IMR-90 (cell line): ENCODE data around the gene JMJD1C. TPM values are rescaled to one million over a fixed set of nuclear protein-coding genes. Genes with fewer than 3 reads are reported as not detected.

Experiments used
- ATAC-seq: fragments of 200-7000 bp; cut with Tn5 transposase; 2 replicates; pipeline ENCODE4 v1.9.1; 2020; ENCODE audit warnings: low read depth, mild to moderate bottlenecking, moderate library complexity
- BruUV-seq: library from RNA; stranded (reverse); fragments of 400-500 nt; replicated peaks from 2 replicates; lab custom pipeline; 2021; lab: Mats Ljungman, UMichigan
- CTCF ChIA-PET: fragments of 300-600 bp; formaldehyde crosslinking; extraction: SDS; loops from one replicate; lab custom pipeline; 2021; ENCODE audit warnings: antibody characterized with exemption; lab: Yijun Ruan, JAX
- POLR2A ChIA-PET: fragments of 300-600 bp; sonication (Branson Sonifier 250); formaldehyde crosslinking; loops from one replicate; lab custom pipeline; 2022; ENCODE audit warnings: antibody characterized with exemption; ENCODE audit not compliant: unreplicated experiment; lab: Charles Lee
- DNase-seq: peaks from one replicate; pipeline ENCODE4 v3.0.0; 2013
- H2AFZ ChIP-seq: replicated peaks from 2 replicates; pipeline ENCODE3; 2013; ENCODE audit warnings: low read length, mild to moderate bottlenecking; ENCODE audit not compliant: poor library complexity
- H2AK5ac ChIP-seq: 2 replicates; pipeline ENCODE4 v1.6.1; 2013; ENCODE audit warnings: low read depth, low read length, inconsistent platforms
- H2AK9ac ChIP-seq: replicated peaks from 2 replicates; pipeline ENCODE3; 2013; ENCODE audit warnings: mild to moderate bottlenecking, low read depth, low read length, moderate library complexity; ENCODE audit not compliant: poor library complexity
- H2BK120ac ChIP-seq: 2 replicates; pipeline ENCODE4 v1.6.1; 2013; ENCODE audit warnings: low read depth, low read length, inconsistent platforms
- H2BK15ac ChIP-seq: 3 replicates; pipeline ENCODE4 v1.6.1; 2013; ENCODE audit warnings: low read depth, low read length, inconsistent platforms
- H2BK20ac ChIP-seq: 2 replicates; pipeline ENCODE4 v1.6.1; 2013; ENCODE audit warnings: low read depth, mild to moderate bottlenecking, inconsistent platforms, low read length, moderate library complexity
- H2BK5ac ChIP-seq: 2 replicates; pipeline ENCODE4 v1.6.1; 2013; ENCODE audit warnings: mild to moderate bottlenecking, low read depth, low read length, inconsistent platforms; ENCODE audit not compliant: poor library complexity, severe bottlenecking
- H3K14ac ChIP-seq: replicated peaks from 2 replicates; pipeline ENCODE4 v1.6.1; 2013; ENCODE audit warnings: low read depth, low read length, inconsistent platforms
- H3K18ac ChIP-seq: 2 replicates; pipeline ENCODE4 v1.6.1; 2013; ENCODE audit warnings: low read depth, low read length, control low read depth
- H3K23ac ChIP-seq: 2 replicates; pipeline ENCODE4 v1.6.1; 2013; ENCODE audit warnings: low read depth, low read length, inconsistent platforms
- H3K27ac ChIP-seq: 2 replicates; pipeline ENCODE4 v1.5.1; 2013; ENCODE audit warnings: mild to moderate bottlenecking, control low read depth, low read length; ENCODE audit not compliant: insufficient read depth
- H3K27me3 ChIP-seq: 2 replicates; pipeline ENCODE4 v1.6.1; 2013; ENCODE audit warnings: low read length; ENCODE audit not compliant: control insufficient read depth, insufficient read depth
- H3K36me3 ChIP-seq: 2 replicates; pipeline ENCODE4 v1.6.1; 2013; ENCODE audit warnings: low read length, mixed read lengths; ENCODE audit not compliant: control insufficient read depth, insufficient read depth
- H3K4ac ChIP-seq: 2 replicates; pipeline ENCODE4 v1.6.1; 2013; ENCODE audit warnings: low read depth, low read length, inconsistent platforms
- H3K4me1 ChIP-seq: 2 replicates; pipeline ENCODE4 v1.6.1; 2013; ENCODE audit warnings: low read length, mixed read lengths; ENCODE audit not compliant: control insufficient read depth, insufficient read depth
- H3K4me2 ChIP-seq: 2 replicates; pipeline ENCODE4 v1.6.1; 2013; ENCODE audit warnings: low read depth, mild to moderate bottlenecking, control low read depth, low read length, moderate library complexity
- H3K4me3 ChIP-seq: 2 replicates; pipeline ENCODE4 v1.5.1; 2013; ENCODE audit warnings: low read depth, mild to moderate bottlenecking, control low read depth, low read length, moderate library complexity; ENCODE audit not compliant: insufficient read depth
- H3K56ac ChIP-seq: 2 replicates; pipeline ENCODE4 v1.6.1; 2013; ENCODE audit warnings: low read length, inconsistent platforms; ENCODE audit not compliant: insufficient read depth; ENCODE audit errors: extremely low read depth
- H3K79me1 ChIP-seq, 2 experiments: 2 replicates each; pipeline ENCODE4 v1.6.1; 2013; ENCODE audit warnings: low read length in 2 of 2, inconsistent platforms in 1 of 2, low read depth in 1 of 2
- H3K9ac ChIP-seq: 2 replicates; pipeline ENCODE4 v1.6.1; 2013; ENCODE audit warnings: low read depth, low read length, control low read depth
- H3K9me1 ChIP-seq: 2 replicates; pipeline ENCODE4 v1.6.1; 2013; ENCODE audit warnings: low read length, inconsistent platforms; ENCODE audit not compliant: insufficient read depth
- H3K9me3 ChIP-seq: 2 replicates; pipeline ENCODE4 v1.6.1; 2013; ENCODE audit warnings: low read length; ENCODE audit not compliant: control insufficient read depth, insufficient read depth
- H4K20me1 ChIP-seq: 2 replicates; pipeline ENCODE4 v1.6.1; 2013; ENCODE audit warnings: low read length, inconsistent platforms; ENCODE audit not compliant: insufficient read depth
- H4K5ac ChIP-seq: 2 replicates; pipeline ENCODE4 v1.6.1; 2013; ENCODE audit warnings: mild to moderate bottlenecking, low read depth, low read length, control low read depth
- H4K8ac ChIP-seq, 2 experiments: 2 replicates each; pipeline ENCODE4 v1.6.1; 2013; ENCODE audit warnings: low read depth in 2 of 2, low read length in 2 of 2, control low read depth in 1 of 2, inconsistent platforms in 1 of 2
- H4K91ac ChIP-seq: 2 replicates; pipeline ENCODE4 v1.6.1; 2013; ENCODE audit warnings: low read depth, low read length, inconsistent platforms; ENCODE audit not compliant: insufficient read depth
- BHLHE40 ChIP-seq: fragments of 150-350 bp; IDR thresholded peaks from 2 replicates; pipeline ENCODE4 v1.6.1; 2016; ENCODE audit warnings: mild to moderate bottlenecking, low read depth, low read length
- CHD1 ChIP-seq: IDR thresholded peaks from 2 replicates; pipeline ENCODE4 v1.6.1; 2012; ENCODE audit warnings: low read depth, low read length, improper control_type of control experiment
- ELK1 ChIP-seq: fragments of 150-350 bp; IDR thresholded peaks from 2 replicates; pipeline ENCODE4 v1.6.1; 2016; ENCODE audit warnings: low read depth, mild to moderate bottlenecking, low read length, moderate library complexity, borderline replicate concordance
- MAFK ChIP-seq: IDR thresholded peaks from 2 replicates; pipeline ENCODE4 v1.6.1; 2012; ENCODE audit warnings: low read depth, low read length, improper control_type of control experiment
- MAZ ChIP-seq: IDR thresholded peaks from 2 replicates; pipeline ENCODE4 v1.6.1; 2012; ENCODE audit warnings: low read depth, mild to moderate bottlenecking, low read length, improper control_type of control experiment, moderate library complexity, borderline replicate concordance
- MXI1 ChIP-seq: IDR thresholded peaks from 2 replicates; pipeline ENCODE4 v1.6.1; 2012; ENCODE audit warnings: low read depth, mild to moderate bottlenecking, low read length, moderate library complexity, borderline replicate concordance
- POLR2A ChIP-seq: IDR thresholded peaks from 2 replicates; pipeline ENCODE4 v1.6.1; 2012; ENCODE audit warnings: mild to moderate bottlenecking, low read depth, low read length
- WGBS, 2 experiments: methylation state at CpG; one replicate each; pipeline versions ENCODE4 v1.1.5 to v1.1.7; 2013; ENCODE audit warnings: missing lambda C conversion rate in 2 of 2; ENCODE audit not compliant: insufficient read length in 1 of 2; ENCODE audit errors: extremely low coverage in 2 of 2; 5-methylcytosine and 5-hydroxymethylcytosine counted together
- dilution Hi-C: fragments of 300-500 bp; cut with HindIII; formaldehyde crosslinking; loops from one replicate; pipeline ENCODE4 v1.14.3; 2018; ENCODE audit warnings: low sequenced_read_pairs; ENCODE audit not compliant: unreplicated experiment
- in situ Hi-C: fragments of 300-500 bp; cut with MboI; formaldehyde crosslinking; loops from 3 replicates; pipeline ENCODE4 v1.14.3; 2019; ENCODE audit warnings: low sequenced_read_pairs, inconsistent platforms, mixed read lengths
- intact Hi-C: fragments of 100-400 bp; cut with micrococcal nuclease; formaldehyde crosslinking; loops from 2 replicates; pipeline ENCODE4 v1.10.0; 2022
- polyA plus RNA-seq, 3 experiments: library from polyadenylated mRNA; depleted of rRNA; stranded (reverse); fragments of >200 nt; gene quantifications; 2 replicates each; pipeline ENCODE4 v1.2.3, GENCODE V29; 2012; ENCODE audit warnings: low replicate concordance in 1 of 3
- total RNA-seq: library from RNA; depleted of rRNA; stranded (reverse); fragments of >200 nt; gene quantifications from 2 replicates; pipeline ENCODE4 v1.2.3, GENCODE V29; 2012

JMJD1C gene
- total and polyA plus RNA-seq, 2 of the 4 experiments (the other 2 are of a cell fraction), result 15.6 to 96.8 TPM

- no peak for DNase-seq
- Histone ChIP-seq H3K4me1 (no peaks in the 10 kb centered on the region), H3K14ac (no peak overlapping the region), H4K20me1 (peaks cover 4% of the 10 kb centered on the region; the same call in 1 of the 2 replicates), H2BK5ac (no peak overlapping the region), H3K4me3 (no peak overlapping the region), H3K4me2 (no peak overlapping the region), H3K9ac (no peak overlapping the region), H4K8ac (no peak overlapping the region), H4K5ac (no peak overlapping the region), H2AK9ac (no peak overlapping the region), H3K18ac (no peak overlapping the region), H2AFZ (no peak overlapping the region), H3K9me3 (0 out of 2 replicates have a peak, but pooled peaks cover 2% of the 10 kb centered on the region), H2BK120ac (no peak overlapping the region), H3K56ac (no peak overlapping the region), H3K36me3 (peaks cover 2% of the 10 kb centered on the region; the same call in 1 of the 2 replicates), H2AK5ac (no peak overlapping the region), H2BK15ac (no peak overlapping the region), H3K9me1 (no peaks in the 10 kb centered on the region), H2BK20ac (no peak overlapping the region), H3K27me3 (no peaks in the 10 kb centered on the region), H3K27ac (no peak overlapping the region), H3K79me1 (peaks cover 12 to 21% of the 10 kb centered on the region in 2 experiments), H3K23ac (no peak overlapping the region), H4K91ac (no peak overlapping the region), H3K4ac (no peak overlapping the region)
- ChIA-PET POLR2A (no interaction called here), CTCF (no interaction called here)
- intact Hi-C loops, result no loop called here
- in situ Hi-C loops, result no loop called here
- no peak for TF ChIP-seq POLR2A
- TF ChIP-seq MXI1, result no peak
- TF ChIP-seq CHD1, result no peak
- TF ChIP-seq ELK1, result no peak
- TF ChIP-seq MAZ, result no peak
- TF ChIP-seq BHLHE40, result no peak
- TF ChIP-seq MAFK, result no peak
- no TSS peak for BruUV-seq
- dilution Hi-C loops, result no loop called here
- no CpG with 5 or more reads among the region's 7 CpGs for WGBS, 2 experiments
- no peak for ATAC-seq
Observed at GRCh38 chr10:63393050-63393449, 72.7 kb downstream of the JMJD1C start.
